K562 (cell line): ENCODE measurements around the gene EDEM2. TPM values are rescaled to one million over a fixed set of nuclear protein-coding genes. Genes with fewer than 3 reads are reported as not detected.

ENCODE experiments used
- CBFB ChIP-seq: sonication (generic); formaldehyde crosslinking; IDR thresholded peaks from 2 replicates; pipeline ENCODE4 v1.4.0; 2020; ENCODE audit warnings: mild to moderate bottlenecking, missing genetic modification reagents
- DMBX1 ChIP-seq: fragments of 250-450 bp; sonication (Bioruptor Pico); IDR thresholded peaks from 2 replicates; pipeline ENCODE4 v1.8.0; 2022; ENCODE audit warnings: inconsistent platforms, mild to moderate bottlenecking, moderate library complexity, borderline replicate concordance
- ELF1 ChIP-seq: fragments of 200-800 bp; sonication (Bioruptor generic); IDR thresholded peaks from 2 replicates; pipeline ENCODE4 v1.6.1; 2016; ENCODE audit warnings: missing genetic modification characterization, missing compliant biosample characterization
- ETS2 ChIP-seq: IDR thresholded peaks from 2 replicates; pipeline ENCODE4 v1.6.1; 2016; ENCODE audit warnings: borderline replicate concordance, missing genetic modification characterization, mild to moderate bottlenecking, moderate library complexity, missing compliant biosample characterization; ENCODE audit not compliant: poor library complexity, severe bottlenecking
- FOXM1 ChIP-seq, 2 experiments: fragments of 450-650 bp in 1 of 2; sonication (generic) in 1 of 2; formaldehyde crosslinking in 1 of 2; IDR thresholded peaks; 2 replicates each; pipeline versions ENCODE4 v1.6.1 to v1.9.0; 2017 to 2022; ENCODE audit warnings: low read depth in 2 of 2, mild to moderate bottlenecking in 2 of 2, missing genetic modification reagents in 1 of 2, moderate library complexity in 1 of 2
- HNRNPL ChIP-seq: fragments of 200-400 bp; formaldehyde crosslinking; IDR thresholded peaks from 2 replicates; pipeline ENCODE4 v1.6.1; 2017; ENCODE audit warnings: low read depth, mild to moderate bottlenecking, low read length
- IRF2 ChIP-seq: sonication (generic); formaldehyde crosslinking; IDR thresholded peaks from 2 replicates; pipeline ENCODE4 v1.8.1; 2022; ENCODE audit warnings: mild to moderate bottlenecking, missing genetic modification reagents
- MEF2D ChIP-seq: conservative IDR thresholded peaks from 2 replicates; pipeline ENCODE4 v1.6.1; 2016; ENCODE audit warnings: low read depth, missing genetic modification characterization, missing compliant biosample characterization
- NBN ChIP-seq: fragments of 450-650 bp; IDR thresholded peaks from 2 replicates; pipeline ENCODE4 v1.6.1; 2016; ENCODE audit warnings: low read depth, mild to moderate bottlenecking
- NFXL1 ChIP-seq: fragments of 450-650 bp; formaldehyde crosslinking; IDR thresholded peaks from 2 replicates; pipeline ENCODE4 v1.4.0; 2021; ENCODE audit warnings: mild to moderate bottlenecking
- RBM17 ChIP-seq: fragments of 200-400 bp; formaldehyde crosslinking; IDR thresholded peaks from 2 replicates; pipeline ENCODE4 v1.6.1; 2017; ENCODE audit warnings: low read depth, mild to moderate bottlenecking, low read length, borderline replicate concordance
- SLC30A9 ChIP-seq: fragments of 250-450 bp; sonication (Bioruptor Pico); IDR thresholded peaks from 2 replicates; pipeline ENCODE4 v1.8.0; 2022; ENCODE audit warnings: mild to moderate bottlenecking, moderate library complexity
- SMARCA4 ChIP-seq: fragments of 450-650 bp; IDR thresholded peaks from 2 replicates; pipeline ENCODE4 v1.6.1; 2016
- SPI1 ChIP-seq: IDR thresholded peaks from 2 replicates; pipeline ENCODE4 v1.6.1; 2011; ENCODE audit warnings: low read depth, low read length, control low read depth, borderline replicate concordance
- ZNF121 ChIP-seq: sonication (generic); formaldehyde crosslinking; conservative IDR thresholded peaks from 2 replicates; pipeline ENCODE4 v1.8.0; 2022; ENCODE audit warnings: missing genetic modification reagents
- ZNF174 ChIP-seq: fragments of 250-450 bp; sonication (Bioruptor Pico); IDR thresholded peaks from 2 replicates; pipeline ENCODE4 v1.4.0; 2020; ENCODE audit warnings: mild to moderate bottlenecking
- polyA plus RNA-seq, 8 experiments: library from polyadenylated mRNA; depleted of rRNA in 4 of 8; stranded (reverse) in 5 of 8; unstranded in 3 of 8; fragments of >200 nt; fragmentation: Nextera tagmentation in 2 of 8; fragmentation: Illumina TruSeq in 1 of 8; extraction: Ambion mirVana in 2 of 8; extraction: Trizol in 1 of 8; gene quantifications; 2 replicates each; pipeline versions ENCODE4 v1.2.1 to v1.2.3, GENCODE V29; 2011 to 2014; ENCODE audit warnings: inconsistent platforms in 1 of 8, missing spikeins in 1 of 8
- total RNA-seq, 7 experiments: library from RNA; depleted of rRNA in 6 of 7; stranded (reverse); fragments of >200 nt in 6 of 7; fragmentation: Illumina TruSeq in 2 of 7; extraction: Trizol in 2 of 7; gene quantifications; 2 replicates each; pipeline versions ENCODE4 v1.2.1 to v1.2.3, GENCODE V29; 2011 to 2021; ENCODE audit warnings: low replicate concordance in 1 of 7
- TF ChIP-seq, protein P1 (sequence below): fragments of 250-450 bp; sonication (Bioruptor Pico); IDR thresholded peaks from 2 replicates; pipeline ENCODE4 v1.4.0; 2020
- TF ChIP-seq, protein P2 (sequence below): fragments of 150-350 bp; conservative IDR thresholded peaks from 2 replicates; pipeline ENCODE4 v1.6.1; 2014; ENCODE audit warnings: low read length
- TF ChIP-seq, protein P3 (sequence below): fragments of 450-650 bp; formaldehyde crosslinking; IDR thresholded peaks from 2 replicates; pipeline ENCODE4 v1.4.0; 2022; ENCODE audit warnings: mild to moderate bottlenecking, moderate library complexity

EDEM2 gene
- total and polyA plus RNA-seq, 9 of the 15 experiments (the other 6 are each of a cell fraction or from before 2014, with no cell fraction given): 6.9 to 11.0 (median 9.7) TPM

DNA sequence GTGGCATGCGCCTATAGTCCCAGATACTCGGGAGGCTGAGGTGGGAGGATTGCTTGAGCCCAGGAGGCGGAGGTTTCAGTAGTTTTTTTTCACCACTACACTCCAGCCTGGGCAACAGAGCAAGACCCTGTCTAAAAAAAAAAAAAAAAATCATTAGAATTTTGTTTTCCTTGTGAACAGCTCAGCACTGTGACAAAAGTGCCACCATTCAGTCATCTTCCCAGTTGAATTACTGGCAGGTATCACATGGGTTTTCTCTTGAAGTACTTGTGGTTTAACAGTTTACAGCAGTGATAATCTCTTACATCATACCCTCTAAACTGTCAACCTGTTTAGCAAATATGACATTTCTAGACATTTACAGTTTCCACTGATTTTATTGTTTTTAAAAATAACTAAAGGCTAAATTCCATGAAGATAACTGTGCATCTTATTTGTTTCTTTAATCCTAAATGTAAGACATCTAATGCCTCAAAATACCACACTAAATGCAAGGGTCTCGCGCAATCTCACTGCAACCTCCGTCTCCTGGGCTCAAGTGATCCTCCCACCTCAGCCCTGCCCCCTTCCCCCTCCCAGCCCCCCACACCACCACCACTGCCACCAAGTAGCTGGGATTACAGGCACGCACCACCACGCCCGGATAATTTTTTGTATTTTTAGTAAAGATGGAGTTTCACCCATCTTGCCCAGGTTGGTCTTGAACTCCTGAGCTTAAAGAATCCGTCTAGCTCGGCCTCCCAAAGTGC is 61.5 kb downstream of the EDEM2 start (continued):
- no peak for TF ChIP-seq IRF2 (CRISPR knock-in tag)
- no peak for TF ChIP-seq NBN
- TF ChIP-seq RBM17: no peak
- peak; percentile 74; the same call in 1 of the 2 replicates for TF ChIP-seq DMBX1 (CRISPR knock-in tag)
- peak; percentile 71; the same call in 1 of the 2 replicates for TF ChIP-seq FOXM1 (IDR thresholded peaks at IDR 0.05; ENCODE audit: low read depth)
- no peak for TF ChIP-seq FOXM1 (CRISPR knock-in tag; IDR thresholded peaks at IDR 0.05; ENCODE audit: low read depth)
- TF ChIP-seq MEF2D (tag): no peak
- TF ChIP-seq ZNF121 (CRISPR knock-in tag): peak; percentile 95
- TF ChIP-seq SMARCA4: peak; percentile 38; the same call in 1 of the 2 replicates
- TF ChIP-seq SLC30A9 (CRISPR knock-in tag): no peak
- TF ChIP-seq CBFB (CRISPR knock-in tag): no peak
- TF ChIP-seq, protein P1, sequence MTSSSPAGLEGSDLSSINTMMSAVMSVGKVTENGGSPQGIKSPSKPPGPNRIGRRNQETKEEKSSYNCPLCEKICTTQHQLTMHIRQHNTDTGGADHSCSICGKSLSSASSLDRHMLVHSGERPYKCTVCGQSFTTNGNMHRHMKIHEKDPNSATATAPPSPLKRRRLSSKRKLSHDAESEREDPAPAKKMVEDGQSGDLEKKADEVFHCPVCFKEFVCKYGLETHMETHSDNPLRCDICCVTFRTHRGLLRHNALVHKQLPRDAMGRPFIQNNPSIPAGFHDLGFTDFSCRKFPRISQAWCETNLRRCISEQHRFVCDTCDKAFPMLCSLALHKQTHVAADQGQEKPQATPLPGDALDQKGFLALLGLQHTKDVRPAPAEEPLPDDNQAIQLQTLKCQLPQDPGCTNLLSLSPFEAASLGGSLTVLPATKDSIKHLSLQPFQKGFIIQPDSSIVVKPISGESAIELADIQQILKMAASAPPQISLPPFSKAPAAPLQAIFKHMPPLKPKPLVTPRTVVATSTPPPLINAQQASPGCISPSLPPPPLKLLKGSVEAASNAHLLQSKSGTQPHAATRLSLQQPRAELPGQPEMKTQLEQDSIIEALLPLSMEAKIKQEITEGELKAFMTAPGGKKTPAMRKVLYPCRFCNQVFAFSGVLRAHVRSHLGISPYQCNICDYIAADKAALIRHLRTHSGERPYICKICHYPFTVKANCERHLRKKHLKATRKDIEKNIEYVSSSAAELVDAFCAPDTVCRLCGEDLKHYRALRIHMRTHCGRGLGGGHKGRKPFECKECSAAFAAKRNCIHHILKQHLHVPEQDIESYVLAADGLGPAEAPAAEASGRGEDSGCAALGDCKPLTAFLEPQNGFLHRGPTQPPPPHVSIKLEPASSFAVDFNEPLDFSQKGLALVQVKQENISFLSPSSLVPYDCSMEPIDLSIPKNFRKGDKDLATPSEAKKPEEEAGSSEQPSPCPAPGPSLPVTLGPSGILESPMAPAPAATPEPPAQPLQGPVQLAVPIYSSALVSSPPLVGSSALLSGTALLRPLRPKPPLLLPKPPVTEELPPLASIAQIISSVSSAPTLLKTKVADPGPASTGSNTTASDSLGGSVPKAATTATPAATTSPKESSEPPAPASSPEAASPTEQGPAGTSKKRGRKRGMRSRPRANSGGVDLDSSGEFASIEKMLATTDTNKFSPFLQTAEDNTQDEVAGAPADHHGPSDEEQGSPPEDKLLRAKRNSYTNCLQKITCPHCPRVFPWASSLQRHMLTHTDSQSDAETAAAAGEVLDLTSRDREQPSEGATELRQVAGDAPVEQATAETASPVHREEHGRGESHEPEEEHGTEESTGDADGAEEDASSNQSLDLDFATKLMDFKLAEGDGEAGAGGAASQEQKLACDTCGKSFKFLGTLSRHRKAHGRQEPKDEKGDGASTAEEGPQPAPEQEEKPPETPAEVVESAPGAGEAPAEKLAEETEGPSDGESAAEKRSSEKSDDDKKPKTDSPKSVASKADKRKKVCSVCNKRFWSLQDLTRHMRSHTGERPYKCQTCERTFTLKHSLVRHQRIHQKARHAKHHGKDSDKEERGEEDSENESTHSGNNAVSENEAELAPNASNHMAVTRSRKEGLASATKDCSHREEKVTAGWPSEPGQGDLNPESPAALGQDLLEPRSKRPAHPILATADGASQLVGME: no peak
- TF ChIP-seq, protein P2, sequence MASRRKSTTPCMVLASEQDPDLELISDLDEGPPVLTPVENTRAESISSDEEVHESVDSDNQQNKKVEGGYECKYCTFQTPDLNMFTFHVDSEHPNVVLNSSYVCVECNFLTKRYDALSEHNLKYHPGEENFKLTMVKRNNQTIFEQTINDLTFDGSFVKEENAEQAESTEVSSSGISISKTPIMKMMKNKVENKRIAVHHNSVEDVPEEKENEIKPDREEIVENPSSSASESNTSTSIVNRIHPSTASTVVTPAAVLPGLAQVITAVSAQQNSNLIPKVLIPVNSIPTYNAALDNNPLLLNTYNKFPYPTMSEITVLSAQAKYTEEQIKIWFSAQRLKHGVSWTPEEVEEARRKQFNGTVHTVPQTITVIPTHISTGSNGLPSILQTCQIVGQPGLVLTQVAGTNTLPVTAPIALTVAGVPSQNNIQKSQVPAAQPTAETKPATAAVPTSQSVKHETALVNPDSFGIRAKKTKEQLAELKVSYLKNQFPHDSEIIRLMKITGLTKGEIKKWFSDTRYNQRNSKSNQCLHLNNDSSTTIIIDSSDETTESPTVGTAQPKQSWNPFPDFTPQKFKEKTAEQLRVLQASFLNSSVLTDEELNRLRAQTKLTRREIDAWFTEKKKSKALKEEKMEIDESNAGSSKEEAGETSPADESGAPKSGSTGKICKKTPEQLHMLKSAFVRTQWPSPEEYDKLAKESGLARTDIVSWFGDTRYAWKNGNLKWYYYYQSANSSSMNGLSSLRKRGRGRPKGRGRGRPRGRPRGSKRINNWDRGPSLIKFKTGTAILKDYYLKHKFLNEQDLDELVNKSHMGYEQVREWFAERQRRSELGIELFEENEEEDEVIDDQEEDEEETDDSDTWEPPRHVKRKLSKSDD: no peak
- TF ChIP-seq ETS2 (tag): no peak
- TF ChIP-seq, protein P3, sequence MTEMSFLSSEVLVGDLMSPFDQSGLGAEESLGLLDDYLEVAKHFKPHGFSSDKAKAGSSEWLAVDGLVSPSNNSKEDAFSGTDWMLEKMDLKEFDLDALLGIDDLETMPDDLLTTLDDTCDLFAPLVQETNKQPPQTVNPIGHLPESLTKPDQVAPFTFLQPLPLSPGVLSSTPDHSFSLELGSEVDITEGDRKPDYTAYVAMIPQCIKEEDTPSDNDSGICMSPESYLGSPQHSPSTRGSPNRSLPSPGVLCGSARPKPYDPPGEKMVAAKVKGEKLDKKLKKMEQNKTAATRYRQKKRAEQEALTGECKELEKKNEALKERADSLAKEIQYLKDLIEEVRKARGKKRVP (CRISPR knock-in tag): peak; percentile 73
- TF ChIP-seq SPI1: no peak
- no peak for TF ChIP-seq HNRNPL
- no peak for TF ChIP-seq ZNF174 (CRISPR knock-in tag)
- no peak for TF ChIP-seq NFXL1 (CRISPR knock-in tag)
- no peak for TF ChIP-seq ELF1
